Calu3 (cell line): ENCODE data around the gene TSR3. TPM values are rescaled to one million over a fixed set of nuclear protein-coding genes. Genes with fewer than 3 reads are reported as not detected.
"Not testable (repeated sequence)": the region's sequence is repeated elsewhere in the genome, so short reads cannot be mapped to it uniquely, and the experiment has no call there.

Experiments
- BruUV-seq: library from RNA; stranded (reverse); fragments of 400-500 nt; replicated peaks from 2 replicates; lab custom pipeline; 2021; lab: Mats Ljungman, UMichigan
- CTCF ChIA-PET: fragments of 300-600 bp; sonication (Branson Sonifier 250); formaldehyde crosslinking; loops from one replicate; lab custom pipeline; 2022; ENCODE audit warnings: antibody characterized with exemption; lab: Charles Lee
- DNase-seq: peaks from one replicate; pipeline ENCODE4 v3.0.0; 2022
- H3K27ac Mint-ChIP-seq: one replicate; pipeline ENCODE4 v1.8.0; 2022; ENCODE audit warnings: mixed read lengths; ENCODE audit not compliant: unreplicated experiment
- H3K27me3 Mint-ChIP-seq: one replicate; pipeline ENCODE4 v1.8.0; 2022; ENCODE audit warnings: mixed read lengths; ENCODE audit not compliant: unreplicated experiment
- H3K36me3 Mint-ChIP-seq: one replicate; pipeline ENCODE4 v1.8.0; 2022; ENCODE audit warnings: mild to moderate bottlenecking, moderate library complexity, mixed read lengths; ENCODE audit not compliant: insufficient read depth, unreplicated experiment
- H3K4me1 Mint-ChIP-seq: one replicate; pipeline ENCODE4 v1.8.0; 2022; ENCODE audit warnings: mild to moderate bottlenecking, low read depth, mixed read lengths; ENCODE audit not compliant: unreplicated experiment
- H3K4me3 Mint-ChIP-seq: one replicate; pipeline ENCODE4 v1.8.0; 2022; ENCODE audit warnings: mild to moderate bottlenecking, low read depth, moderate library complexity, mixed read lengths; ENCODE audit not compliant: unreplicated experiment
- H3K9me3 Mint-ChIP-seq: one replicate; pipeline ENCODE4 v1.8.0; 2022; ENCODE audit warnings: low read depth, mixed read lengths; ENCODE audit not compliant: unreplicated experiment
- CTCF ChIP-seq: fragments of 200-600 bp; IDR thresholded peaks from one replicate; pipeline ENCODE4 v1.8.0; 2022; ENCODE audit warnings: antibody characterized with exemption; ENCODE audit not compliant: unreplicated experiment
- intact Hi-C: fragments of 100-400 bp; cut with micrococcal nuclease; formaldehyde crosslinking; loops from one replicate; pipeline ENCODE4 v1.10.0; 2022; ENCODE audit not compliant: unreplicated experiment
- total RNA-seq: library from RNA; stranded (reverse); gene quantifications from 2 replicates; pipeline ENCODE4 v1.2.3, GENCODE V29; 2022

Gene TSR3
- total RNA-seq, 1 experiment from 2014 or later: 59.4 TPM

GRCh38 chr16:1330931-1331711 is 20.6 kb downstream of the TSR3 start:
- DNase-seq: no peak
- CTCF ChIA-PET: interaction anchor here (0.6 to 2.0 kb wide), 4 partner anchors 11 to 663 kb away, joined by 3 to 14 read pairs (median 3); partner anchors contain the start of genes GNPTG, RHOT2 and TSR3
- TSS peak; percentile 72 for BruUV-seq
- Mint-ChIP-seq H3K36me3 (peaks cover 33% of the 10 kb centered on the region), H3K27ac (peak overlapping the region; percentile 84), H3K27me3 (peaks cover 22% of the 10 kb centered on the region), H3K4me3 (peak overlapping the region; percentile 63), H3K9me3 (no peaks in the 10 kb centered on the region), H3K4me1 (peaks cover 8% of the 10 kb centered on the region)
- intact Hi-C loops: no loop called here
- no peak for TF ChIP-seq CTCF

GRCh38 chr16:1330260-1330914 is 21.3 kb downstream of the TSR3 start:
- peaks cover 33% of the 10 kb centered on the region for H3K36me3 Mint-ChIP-seq
- peaks cover 14% of the 10 kb centered on the region for H3K27me3 Mint-ChIP-seq
- DNase-seq: no peak
- H3K9me3 Mint-ChIP-seq: no peaks in the 10 kb centered on the region
- no peak overlapping the region for H3K27ac Mint-ChIP-seq
- H3K4me3 Mint-ChIP-seq: no peak overlapping the region
- no TSS peak for BruUV-seq
- CTCF ChIA-PET: interaction anchor here (0.6 to 1.0 kb wide), 3 partner anchors 85 to 662 kb away, joined by 3 to 4 read pairs (median 3); partner anchors contain the start of gene RHOT2
- peak; percentile 68 for TF ChIP-seq CTCF
- intact Hi-C loops: no loop called here
- H3K4me1 Mint-ChIP-seq: peaks cover 8% of the 10 kb centered on the region

GRCh38 chr16:1328961-1329360 is 22.7 kb downstream of the TSR3 start:
- H3K9me3 Mint-ChIP-seq, H3K4me1 Mint-ChIP-seq, H3K27me3 Mint-ChIP-seq, intact Hi-C loops, BruUV-seq, CTCF ChIA-PET, H3K27ac Mint-ChIP-seq, DNase-seq, H3K4me3 Mint-ChIP-seq: not testable (repeated sequence)
- H3K36me3 Mint-ChIP-seq: peaks cover 47% of the 10 kb centered on the region

- intact Hi-C loops: not testable (repeated sequence)
These were observed 23.5 kb downstream of the TSR3 start for GRCh38 chr16:1328136-1328535.

GRCh38 chr16:1327619-1327947 is 24.1 kb downstream of the TSR3 start:
- Mint-ChIP-seq H3K4me1 (peaks cover 8% of the 10 kb centered on the region), H3K27me3 (no peaks in the 10 kb centered on the region), H3K36me3 (peaks cover 61% of the 10 kb centered on the region), H3K9me3 (no peaks in the 10 kb centered on the region), H3K27ac (no peak overlapping the region), H3K4me3 (no peak overlapping the region)
- BruUV-seq: no TSS peak
- DNase-seq: no peak
- CTCF ChIA-PET: no interaction called here
- no peak for TF ChIP-seq CTCF
- intact Hi-C loops: no loop called here

More at GRCh38 chr16:1328136-1328535, 23.5 kb downstream of the TSR3 start:
- H3K36me3 Mint-ChIP-seq: peaks cover 56% of the 10 kb centered on the region
- CTCF ChIA-PET, BruUV-seq, H3K27me3 Mint-ChIP-seq, H3K4me1 Mint-ChIP-seq, DNase-seq, H3K27ac Mint-ChIP-seq, H3K4me3 Mint-ChIP-seq, H3K9me3 Mint-ChIP-seq: not testable (repeated sequence)
